Effector memory CD4-positive, alpha-beta T cell (primary cell): ENCODE measurements around the gene FUT3.

Source experiments
- DNase-seq, 3 donors: peaks; one replicate each; pipeline ENCODE4 v3.0.0-alpha.2; 2020
- H3K27ac ChIP-seq: 2 replicates; pipeline ENCODE4 v1.7.0; 2013; ENCODE audit warnings: mild to moderate bottlenecking, low read length, moderate library complexity; ENCODE audit not compliant: insufficient read depth, poor library complexity, severe bottlenecking
- H3K27me3 ChIP-seq: replicated peaks from 2 replicates; pipeline ENCODE4 v1.7.0; 2013; ENCODE audit warnings: mild to moderate bottlenecking, low read length; ENCODE audit not compliant: insufficient read depth, control insufficient read depth, poor library complexity, severe bottlenecking
- H3K36me3 ChIP-seq: 2 replicates; pipeline ENCODE4 v1.7.0; 2013; ENCODE audit warnings: mild to moderate bottlenecking, low read length, moderate library complexity; ENCODE audit not compliant: control insufficient read depth, insufficient read depth
- H3K4me1 ChIP-seq: 2 replicates; pipeline ENCODE4 v1.7.0; 2013; ENCODE audit warnings: low read length, mild to moderate bottlenecking; ENCODE audit not compliant: control insufficient read depth, insufficient read depth, poor library complexity, severe bottlenecking
- H3K4me3 ChIP-seq: 2 replicates; pipeline ENCODE4 v1.7.0; 2013; ENCODE audit warnings: low read length, low read depth, mild to moderate bottlenecking; ENCODE audit not compliant: insufficient read depth, poor library complexity, severe bottlenecking
- H3K9me3 ChIP-seq: 2 replicates; pipeline ENCODE4 v1.7.0; 2013; ENCODE audit warnings: mild to moderate bottlenecking, low read length, moderate library complexity; ENCODE audit not compliant: control insufficient read depth

FUT3 gene

DNA sequence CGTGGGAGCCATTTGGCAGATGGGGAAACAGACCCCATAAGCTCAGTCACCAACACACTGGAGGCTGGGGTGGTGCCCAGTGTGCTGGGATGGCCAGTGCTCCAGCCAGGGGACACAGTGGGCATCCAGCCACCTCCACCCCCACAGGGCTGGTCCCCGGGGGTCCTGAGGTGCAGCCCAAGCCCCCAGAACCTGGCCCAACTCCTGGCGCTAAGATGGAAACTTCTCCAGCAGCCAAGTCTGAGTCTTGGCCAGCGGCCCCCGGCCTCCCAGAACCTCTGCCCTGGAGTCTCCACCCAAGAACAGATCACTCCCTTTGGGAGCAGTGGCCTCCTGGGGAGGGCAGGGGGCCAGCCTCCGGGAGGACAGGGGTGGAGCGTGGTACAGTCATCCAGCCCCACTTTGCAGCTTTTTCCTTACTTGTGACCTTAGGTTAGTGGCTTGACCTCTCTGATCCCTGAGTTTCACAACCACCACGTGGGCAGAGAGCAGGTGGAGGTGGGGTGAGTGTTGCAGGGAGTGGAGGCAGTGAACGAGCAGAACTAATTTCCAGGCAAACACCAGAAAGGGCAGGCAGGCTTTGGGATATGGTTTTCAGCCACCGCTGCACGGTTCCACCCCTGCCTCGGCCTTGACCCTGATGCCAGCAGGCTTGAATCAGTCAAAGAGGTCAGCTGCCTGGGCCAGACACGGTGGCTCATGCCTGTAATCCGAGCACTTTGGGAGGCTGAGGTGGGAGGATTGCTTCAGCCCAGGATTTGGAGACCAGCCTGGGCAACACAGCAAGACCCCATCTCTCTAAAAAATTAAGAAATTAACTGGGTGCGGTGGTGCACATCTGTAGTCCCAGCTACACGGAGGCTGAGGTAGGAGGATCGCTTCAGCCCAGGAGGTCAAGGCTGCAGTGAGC is 50.6 kb downstream of the FUT3 start:
- Histone ChIP-seq H3K4me1 (peaks cover 21% of the 10 kb centered on the region), H3K27me3 (peaks cover 8% of the 10 kb centered on the region), H3K9me3 (no peaks in the 10 kb centered on the region), H3K36me3 (no peaks in the 10 kb centered on the region), H3K27ac (no peak overlapping the region), H3K4me3 (no peak overlapping the region)
- DNase-seq, result no peak

DNA sequence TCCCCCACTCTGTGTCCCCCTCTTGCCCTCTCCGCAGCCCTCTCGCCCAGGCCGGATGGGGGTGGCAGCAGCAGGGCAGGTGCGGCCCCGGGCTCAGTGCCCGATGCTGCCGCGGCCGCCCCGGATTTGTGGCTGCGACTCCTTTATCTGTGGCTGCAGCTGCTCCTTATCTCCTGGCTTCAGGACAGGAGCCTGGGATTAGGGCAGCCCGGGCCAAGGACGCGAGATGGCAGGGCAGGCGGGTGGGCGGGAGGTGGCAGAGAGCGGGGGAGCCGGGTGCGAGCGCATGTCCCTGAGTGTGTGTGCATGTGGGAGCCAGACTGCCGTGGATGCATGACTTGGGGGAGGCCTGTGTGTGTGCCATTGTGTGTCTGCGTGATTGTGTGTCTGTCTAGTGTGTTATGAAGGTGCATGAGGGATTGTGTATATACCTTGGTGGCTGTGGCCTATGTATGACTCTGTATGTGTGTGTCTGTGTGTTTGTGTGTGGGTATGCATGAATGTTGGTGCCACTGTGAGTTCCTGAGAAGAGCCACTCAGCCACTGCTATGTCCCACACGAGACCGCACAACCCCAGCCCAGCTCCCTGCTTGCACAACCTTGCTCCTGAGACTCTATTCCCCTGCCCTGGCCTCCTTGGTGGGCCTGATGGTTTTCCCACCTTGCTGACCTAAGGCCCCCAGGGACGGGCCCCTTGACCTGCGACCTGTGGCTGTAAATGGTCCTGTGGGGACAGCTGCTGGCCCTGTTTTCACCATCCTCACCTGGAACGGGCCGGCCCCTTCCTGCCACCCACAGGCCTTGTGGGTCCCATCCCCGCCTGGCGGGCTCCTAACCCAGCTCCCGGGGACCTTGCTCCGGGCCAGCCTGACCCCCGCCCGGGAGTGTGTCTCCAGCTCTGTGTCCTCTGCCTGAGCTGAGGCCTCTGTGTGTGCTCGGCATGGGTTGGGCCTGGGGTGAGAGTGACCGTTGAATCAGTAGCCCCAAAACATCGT is 51.7 kb downstream of the FUT3 start:
- Histone ChIP-seq H3K27me3 (peaks cover 8% of the 10 kb centered on the region), H3K36me3 (no peaks in the 10 kb centered on the region), H3K4me3 (no peak overlapping the region), H3K4me1 (peaks cover 16% of the 10 kb centered on the region), H3K27ac (no peak overlapping the region), H3K9me3 (no peaks in the 10 kb centered on the region)
- no peak for DNase-seq

GRCh38 chr19:5798244-5798643 is 53.0 kb downstream of the FUT3 start:
- no peaks in the 10 kb centered on the region for H3K36me3 ChIP-seq
- DNase-seq, result no peak
- peaks cover 8% of the 10 kb centered on the region for H3K27me3 ChIP-seq
- H3K27ac ChIP-seq, result no peak overlapping the region
- no peaks in the 10 kb centered on the region for H3K9me3 ChIP-seq
- peaks cover 6% of the 10 kb centered on the region for H3K4me1 ChIP-seq
- no peak overlapping the region for H3K4me3 ChIP-seq

DNA sequence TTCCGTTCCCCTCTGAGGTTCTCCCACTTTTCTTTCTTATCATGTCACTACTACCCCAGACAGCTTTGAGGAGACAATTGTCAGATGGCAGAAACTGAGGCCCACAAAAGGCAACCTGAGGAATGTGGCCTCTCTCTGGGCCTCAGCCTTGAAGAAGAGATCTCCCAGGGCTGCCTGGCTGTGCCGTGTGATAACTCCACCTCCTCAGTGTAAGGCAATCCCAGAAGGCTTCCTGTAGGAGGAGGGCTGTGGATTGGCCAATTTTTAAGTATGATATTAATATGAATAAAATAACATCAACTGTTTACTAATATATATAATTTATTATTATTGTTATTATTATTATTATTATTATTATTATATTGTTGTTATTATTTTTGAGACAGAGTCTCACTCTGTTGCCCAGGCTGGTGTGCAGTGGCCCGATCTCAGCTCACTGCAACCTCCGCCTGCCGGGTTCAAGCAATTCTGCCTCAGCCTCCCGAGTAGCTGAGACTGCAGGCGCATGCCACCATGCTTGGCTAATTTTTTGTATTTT is 55.8 kb downstream of the FUT3 start:
- no peaks in the 10 kb centered on the region for H3K9me3 ChIP-seq
- H3K36me3 ChIP-seq, result no peaks in the 10 kb centered on the region
- H3K27me3 ChIP-seq, result peaks cover 7% of the 10 kb centered on the region
- no peak for DNase-seq
- no peak overlapping the region for H3K4me3 ChIP-seq
- H3K27ac ChIP-seq, result no peak overlapping the region
- no peaks in the 10 kb centered on the region for H3K4me1 ChIP-seq

- no peak for DNase-seq
- no peak overlapping the region for H3K27ac ChIP-seq
- H3K9me3 ChIP-seq, result no peaks in the 10 kb centered on the region
- peaks cover 4% of the 10 kb centered on the region for H3K4me1 ChIP-seq
- peaks cover 16% of the 10 kb centered on the region for H3K36me3 ChIP-seq
- no peak overlapping the region for H3K4me3 ChIP-seq
- no peaks in the 10 kb centered on the region for H3K27me3 ChIP-seq
Observed at GRCh38 chr19:5793188-5793587, 58.1 kb downstream of the FUT3 start.
